Astrocyte (in vitro differentiated cells and primary cell): ENCODE measurements around the gene RDH11. TPM values are rescaled to one million over a fixed set of nuclear protein-coding genes. Genes with fewer than 3 reads are reported as not detected.
"Not testable (repeated sequence)": the region's sequence is repeated elsewhere in the genome, so short reads cannot be mapped to it uniquely, and the experiment has no call there.

Source experiments
- DNase-seq: peaks from one replicate; pipeline ENCODE4 v3.0.0-alpha.2; 2010; ENCODE audit warnings: low read depth
- FAIRE-seq: peaks from 2 replicates; lab custom pipeline; 2011; peaks lifted over from hg19 to GRCh38; lab: Jason Lieb, UNC
- H2AFZ ChIP-seq: 2 replicates; pipeline ENCODE4 v1.6.0; 2012; ENCODE audit warnings: low read depth, low read length, inconsistent platforms
- H3K27ac ChIP-seq: 2 replicates; pipeline ENCODE4 v1.5.1; 2011; ENCODE audit warnings: low read depth, low read length, inconsistent platforms
- H3K27me3 ChIP-seq: 2 replicates; pipeline ENCODE4 v1.6.0; 2011; ENCODE audit warnings: low read length, inconsistent platforms; ENCODE audit not compliant: insufficient read depth
- H3K36me3 ChIP-seq: 2 replicates; pipeline ENCODE4 v1.5.1; 2011; ENCODE audit warnings: low read length, inconsistent platforms; ENCODE audit not compliant: insufficient read depth
- H3K4me1 ChIP-seq: 2 replicates; pipeline ENCODE4 v1.5.1; 2011; ENCODE audit warnings: low read length, inconsistent platforms; ENCODE audit not compliant: insufficient read depth
- H3K4me2 ChIP-seq: 2 replicates; pipeline ENCODE4 v1.6.0; 2012; ENCODE audit warnings: low read length, inconsistent platforms
- H3K4me3 ChIP-seq: 2 replicates; pipeline ENCODE4 v1.5.1; 2011; ENCODE audit warnings: low read depth, mild to moderate bottlenecking, low read length, inconsistent platforms; ENCODE audit not compliant: insufficient read depth
- H3K79me2 ChIP-seq: 2 replicates; pipeline ENCODE4 v1.6.0; 2012; ENCODE audit warnings: mild to moderate bottlenecking, low read length, inconsistent platforms; ENCODE audit not compliant: insufficient read depth
- H3K9ac ChIP-seq: 2 replicates; pipeline ENCODE4 v1.6.0; 2012; ENCODE audit warnings: mild to moderate bottlenecking, low read length, inconsistent platforms
- H3K9me3 ChIP-seq: 2 replicates; pipeline ENCODE4 v1.5.1; 2012; ENCODE audit warnings: low read depth, mild to moderate bottlenecking, low read length, inconsistent platforms; ENCODE audit not compliant: insufficient read depth
- H4K20me1 ChIP-seq: 2 replicates; pipeline ENCODE4 v1.6.0; 2012; ENCODE audit warnings: low read length, inconsistent platforms; ENCODE audit not compliant: insufficient read depth
- H3K27ac Mint-ChIP-seq: one replicate; pipeline ENCODE4 v1.8.0; 2021; ENCODE audit warnings: mild to moderate bottlenecking, mixed read lengths; ENCODE audit not compliant: unreplicated experiment
- H3K27me3 Mint-ChIP-seq: one replicate; pipeline ENCODE4 v1.8.0; 2021; ENCODE audit warnings: low read depth, mixed read lengths; ENCODE audit not compliant: unreplicated experiment
- H3K36me3 Mint-ChIP-seq: one replicate; pipeline ENCODE4 v1.8.0; 2021; ENCODE audit warnings: low read depth, mixed read lengths; ENCODE audit not compliant: unreplicated experiment
- H3K4me1 Mint-ChIP-seq: one replicate; pipeline ENCODE4 v1.8.0; 2021; ENCODE audit warnings: low read depth, mixed read lengths; ENCODE audit not compliant: unreplicated experiment
- H3K4me3 Mint-ChIP-seq: one replicate; pipeline ENCODE4 v1.8.0; 2021; ENCODE audit warnings: mild to moderate bottlenecking, moderate library complexity, mixed read lengths; ENCODE audit not compliant: unreplicated experiment
- H3K9me3 Mint-ChIP-seq: one replicate; pipeline ENCODE4 v1.8.0; 2021; ENCODE audit warnings: mild to moderate bottlenecking, mixed read lengths; ENCODE audit not compliant: unreplicated experiment
- CTCF ChIP-seq: IDR thresholded peaks from 2 replicates; pipeline ENCODE4 v1.5.1; 2011; ENCODE audit warnings: low read depth, mild to moderate bottlenecking, inconsistent platforms, low read length, moderate library complexity; ENCODE audit not compliant: insufficient read depth
- EZH2 ChIP-seq: IDR thresholded peaks from 2 replicates; pipeline ENCODE4 v1.6.1; 2012; ENCODE audit warnings: mild to moderate bottlenecking, low read length, inconsistent platforms; ENCODE audit not compliant: insufficient read depth
- total RNA-seq: library from RNA; stranded (reverse); gene quantifications from 2 replicates; pipeline ENCODE4 v1.2.1, GENCODE V29; 2021

The RDH11 gene
- total RNA-seq, 1 donor from 2014 or later, result 96.2 TPM

- FAIRE-seq (no peak), DNase-seq (no peak)
- Histone ChIP-seq H3K4me1 (no peaks in the 10 kb centered on the region), H3K4me2 (no peak overlapping the region), H3K9ac (no peak overlapping the region), H2AFZ (no peak overlapping the region), H3K27ac (no peak overlapping the region), H3K36me3 (no peaks in the 10 kb centered on the region), H3K27me3 (peaks cover 15% of the 10 kb centered on the region), H3K79me2 (no peaks in the 10 kb centered on the region), H4K20me1 (no peaks in the 10 kb centered on the region), H3K9me3 (no peaks in the 10 kb centered on the region), H3K4me3 (no peak overlapping the region)
- H3K36me3 Mint-ChIP-seq, result no peaks in the 10 kb centered on the region
- H3K27me3 Mint-ChIP-seq, result peaks cover 20% of the 10 kb centered on the region
- no peak overlapping the region for H3K27ac Mint-ChIP-seq
- no peaks in the 10 kb centered on the region for H3K4me1 Mint-ChIP-seq
- no peak overlapping the region for H3K4me3 Mint-ChIP-seq
- TF ChIP-seq EZH2 (no peak), CTCF (no peak)
- H3K9me3 Mint-ChIP-seq, result peaks cover 1% of the 10 kb centered on the region
Observed at GRCh38 chr14:67719866-67720265, 24.3 kb upstream of the RDH11 start.

GRCh38 chr14:67719385-67719784 lies 23.8 kb upstream of the RDH11 start:
- H4K20me1 ChIP-seq, H3K9ac ChIP-seq, FAIRE-seq, H3K4me3 ChIP-seq, H3K4me1 ChIP-seq, H3K4me3 Mint-ChIP-seq, H3K9me3 Mint-ChIP-seq, H3K36me3 ChIP-seq, DNase-seq, H3K79me2 ChIP-seq, H3K27ac ChIP-seq, H3K9me3 ChIP-seq, H3K4me2 ChIP-seq, H3K36me3 Mint-ChIP-seq, H3K27ac Mint-ChIP-seq, H3K4me1 Mint-ChIP-seq, H2AFZ ChIP-seq: not testable (repeated sequence)
- H3K27me3 ChIP-seq, result peaks cover 12% of the 10 kb centered on the region
- peaks cover 20% of the 10 kb centered on the region for H3K27me3 Mint-ChIP-seq

DNA sequence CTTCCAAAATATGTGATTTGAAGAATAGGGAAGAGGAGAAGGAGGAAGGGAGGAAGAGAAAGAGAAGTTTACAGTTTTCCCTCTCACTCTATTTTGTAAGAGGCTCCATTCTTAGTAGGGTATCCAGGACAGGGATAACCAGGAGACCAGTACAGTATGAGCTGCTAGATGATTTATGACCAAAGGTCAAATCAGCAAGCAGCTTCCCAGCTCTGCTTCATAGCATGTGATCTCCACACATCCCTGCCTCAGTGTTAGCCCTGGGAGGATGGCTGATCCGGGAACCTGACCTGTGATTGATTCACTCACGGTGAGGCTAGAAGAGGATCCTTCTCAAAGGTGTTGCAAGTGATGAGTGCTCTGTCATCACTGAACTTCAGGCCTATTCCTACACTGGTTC lies 22.7 kb upstream of the RDH11 start:
- Histone ChIP-seq H3K36me3 (no peaks in the 10 kb centered on the region), H3K27ac (no peak overlapping the region), H3K9me3 (no peaks in the 10 kb centered on the region), H2AFZ (no peak overlapping the region), H3K4me2 (no peak overlapping the region), H3K27me3 (peaks cover 6% of the 10 kb centered on the region), H3K4me3 (no peak overlapping the region), H3K9ac (no peak overlapping the region), H3K4me1 (no peaks in the 10 kb centered on the region), H4K20me1 (no peaks in the 10 kb centered on the region), H3K79me2 (no peaks in the 10 kb centered on the region)
- Mint-ChIP-seq H3K27ac (no peak overlapping the region), H3K4me3 (no peak overlapping the region), H3K9me3 (peaks cover 1% of the 10 kb centered on the region), H3K27me3 (peaks cover 20% of the 10 kb centered on the region), H3K36me3 (no peaks in the 10 kb centered on the region), H3K4me1 (no peaks in the 10 kb centered on the region)
- DNase-seq, result no peak
- TF ChIP-seq EZH2 (no peak), CTCF (no peak)
- FAIRE-seq, result no peak
